Activated naive CD4-positive, alpha-beta T cell (primary cell): Measurements from ENCODE around the gene KLF16.

Experiments
- DNase-seq, 4 experiments: peaks; one replicate each; lab custom pipeline; 2025; lab: John Stamatoyannopoulos, UW

Gene KLF16

DNA sequence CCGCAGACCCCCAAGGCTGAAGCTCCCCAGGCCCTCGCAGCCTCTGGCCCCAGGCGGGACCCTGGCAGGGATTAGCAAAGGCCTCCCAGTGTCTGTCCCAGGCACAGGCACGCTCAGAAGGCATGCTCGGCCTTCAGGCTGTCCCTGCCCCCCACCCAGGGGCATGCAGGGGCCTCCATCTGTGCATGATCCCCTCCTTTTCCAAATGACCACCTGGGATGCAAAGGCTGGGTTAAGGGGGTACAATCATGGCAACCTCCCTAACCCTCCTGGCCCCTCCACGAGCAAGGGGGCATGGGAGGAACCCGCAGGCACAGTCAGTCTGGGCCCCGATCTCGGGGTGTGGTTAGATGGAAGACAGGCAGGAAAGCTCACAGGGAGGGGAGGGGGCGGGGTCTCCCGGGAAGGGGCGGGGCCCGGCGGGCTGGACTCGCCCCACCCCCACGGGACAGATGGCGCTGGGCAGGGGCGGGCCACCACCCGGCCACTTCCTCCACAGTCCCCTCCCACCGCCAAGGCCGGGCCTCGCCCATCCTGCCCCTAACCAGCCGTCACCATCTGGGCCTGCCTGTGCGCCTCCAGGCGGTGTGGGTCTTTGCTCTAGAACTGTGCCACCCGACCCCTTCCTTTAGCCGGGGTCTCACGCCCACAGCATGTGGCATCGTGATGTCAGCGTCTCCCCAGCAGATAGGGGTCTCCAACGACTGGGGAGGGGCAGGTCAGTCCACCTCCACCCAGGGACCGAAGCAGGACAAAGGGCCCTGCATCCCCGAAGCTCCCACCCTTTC, 8.1 kb downstream of the KLF16 start:
- peak in 2 of 4 experiments; percentile 69 to 75 for DNase-seq

GRCh38 chr19:1854542-1855039, 8.8 kb downstream of the KLF16 start:
- DNase-seq: no peak

DNA sequence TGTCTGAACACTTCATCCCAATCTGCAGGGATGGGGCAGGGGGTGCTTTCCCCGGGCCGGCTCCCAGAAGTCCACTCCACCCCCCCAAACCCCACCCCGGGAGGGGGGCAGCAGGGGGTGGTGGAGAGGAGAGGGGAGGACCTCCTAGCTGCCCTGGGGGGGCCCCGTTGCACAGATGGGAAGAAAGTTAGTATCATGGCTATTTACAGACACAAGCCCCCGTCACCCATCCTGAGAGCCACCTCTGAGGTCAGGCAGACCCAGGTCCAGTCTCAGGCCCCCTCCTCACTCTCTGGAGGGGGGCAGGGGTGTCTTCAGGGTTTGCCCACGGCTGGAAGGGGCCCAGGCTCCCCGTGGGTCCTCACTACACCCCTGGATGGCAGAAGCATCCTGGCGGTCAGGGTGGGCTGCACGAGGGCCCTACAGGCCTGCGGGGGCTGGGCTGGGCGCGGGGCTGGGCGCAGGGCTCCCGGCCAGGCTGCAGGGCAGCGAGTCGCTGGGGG, 9.3 kb downstream of the KLF16 start:
- DNase-seq: no peak

GRCh38 chr19:1853295-1854038, 9.9 kb downstream of the KLF16 start:
- peak; percentile 47 to 70 (median 54) for DNase-seq

DNA sequence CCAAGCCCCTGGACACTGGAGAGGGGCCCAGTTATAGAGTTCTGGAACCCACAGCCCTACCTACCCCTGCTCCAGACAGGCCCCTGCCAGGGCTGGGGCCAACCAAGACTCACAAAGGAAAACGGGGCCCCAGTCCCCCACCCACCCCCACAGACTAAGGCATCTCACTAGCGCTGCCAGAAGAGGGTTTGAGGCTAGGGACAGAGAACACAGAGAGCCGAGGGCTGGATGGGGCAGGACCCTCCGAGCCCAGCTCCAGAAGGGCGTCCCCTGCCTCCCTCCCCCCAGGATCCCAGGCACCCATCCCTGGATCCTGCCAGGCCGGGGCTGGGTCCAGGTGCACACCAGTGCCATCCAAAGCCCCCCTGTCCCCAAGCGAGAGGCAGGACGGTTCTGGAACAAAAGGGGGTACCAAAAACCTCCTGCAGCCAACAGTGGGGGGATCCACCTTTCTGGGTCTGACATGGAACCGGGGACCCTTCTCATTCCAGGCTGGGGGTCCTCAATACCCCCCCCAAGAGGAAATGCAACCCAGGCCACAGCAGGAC, 10.7 kb downstream of the KLF16 start:
- DNase-seq: no peak

DNA sequence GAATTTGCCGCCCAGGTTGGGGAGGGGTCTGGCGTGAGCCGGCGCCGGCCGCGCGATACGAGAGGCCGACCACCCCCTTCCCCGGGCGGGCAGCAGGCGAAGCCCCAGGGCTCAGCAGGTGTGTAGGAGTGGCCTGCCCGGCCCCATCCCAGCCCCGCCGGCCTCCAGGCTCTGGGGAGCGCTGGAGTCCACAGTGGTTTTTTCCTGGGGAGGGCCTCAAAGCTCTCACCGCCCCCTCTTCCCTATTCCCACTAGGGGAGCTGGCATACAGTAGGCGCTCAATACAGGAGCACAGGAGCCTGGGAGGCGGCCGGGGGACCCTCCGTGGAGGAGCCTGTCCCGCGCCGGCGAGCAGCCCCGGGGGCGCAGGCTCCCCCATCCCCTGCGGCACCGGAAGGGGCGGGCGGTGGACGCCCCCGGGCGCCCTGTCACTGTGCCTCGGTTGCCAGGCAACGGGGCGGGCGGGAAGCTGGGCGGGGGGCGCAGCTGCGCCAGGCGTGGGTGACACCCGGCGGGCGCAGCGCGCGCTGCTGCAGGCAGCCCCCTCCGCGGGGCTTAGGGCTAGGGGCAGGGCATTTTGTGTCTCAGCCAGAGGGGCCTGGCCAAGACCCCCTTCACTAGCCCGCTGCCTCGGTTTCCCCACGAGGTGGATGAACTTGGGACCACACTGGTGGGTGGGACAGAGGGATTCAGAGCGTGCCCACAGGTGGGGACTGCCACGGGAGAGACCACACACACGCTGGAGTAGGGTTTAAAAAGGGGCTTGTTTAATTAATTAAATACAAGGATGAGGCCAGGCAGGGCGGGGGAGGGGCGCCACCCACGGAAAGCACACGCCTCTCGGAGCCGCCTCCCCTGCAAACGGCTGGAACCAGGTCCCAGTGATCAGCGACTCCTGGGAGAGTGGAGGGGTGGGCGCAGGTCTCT, 11.5 kb downstream of the KLF16 start:
- DNase-seq: peak in 2 of 4 experiments; percentile 53 to 74

GRCh38 chr19:1850809-1851653, 12.3 kb downstream of the KLF16 start:
- no peak for DNase-seq

GRCh38 chr19:1849886-1850398, 13.4 kb downstream of the KLF16 start:
- DNase-seq: no peak

- no peak for DNase-seq
Measured at GRCh38 chr19:1849132-1849474, 14.3 kb downstream of the KLF16 start.

DNA sequence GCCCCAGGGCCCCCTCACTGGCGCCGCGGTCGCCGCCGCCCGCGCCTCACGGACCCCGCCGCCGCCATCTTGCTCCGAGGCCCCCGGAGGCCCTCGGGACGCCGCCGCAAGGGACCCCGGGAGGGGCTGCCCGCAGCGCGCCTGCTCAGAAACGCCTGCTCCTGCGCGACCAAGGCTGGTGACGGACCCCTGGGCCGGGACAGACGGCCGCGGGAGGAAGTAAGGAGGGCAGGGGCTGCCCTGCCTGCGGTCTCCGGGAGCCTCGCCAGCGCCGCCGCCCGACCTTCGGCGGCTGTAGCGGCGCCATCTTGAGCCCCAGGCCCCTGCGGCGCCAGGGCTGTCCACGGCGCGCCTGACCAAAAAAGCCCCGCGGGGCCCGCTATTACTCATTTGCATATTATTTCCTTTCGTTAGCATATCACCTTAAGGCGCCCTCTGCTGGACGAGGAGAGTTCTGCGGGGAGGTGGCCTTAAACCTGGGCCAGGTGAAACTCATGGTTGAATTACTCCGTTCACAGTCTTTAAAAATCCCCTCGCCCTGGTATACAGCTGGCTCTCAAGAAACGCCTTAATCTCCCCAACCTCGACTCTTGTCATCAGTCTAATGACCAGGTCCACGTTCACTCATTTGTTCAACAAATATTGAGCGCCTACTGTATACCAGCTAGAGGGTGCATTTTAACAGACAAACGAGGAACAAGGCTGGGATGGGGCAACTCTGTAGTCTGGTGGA, 14.8 kb downstream of the KLF16 start, which contains the start of gene REXO1:
Gene REXO1 (minus strand): TSS at position 85 of the 733 bp plus-strand sequence. CDS start 125 bp downstream, outside the sequence.
- DNase-seq: peak; percentile 96 to 98 (median 98)

- no peak for DNase-seq
Measured at GRCh38 chr19:1847684-1848398, 15.5 kb downstream of the KLF16 start.

DNA sequence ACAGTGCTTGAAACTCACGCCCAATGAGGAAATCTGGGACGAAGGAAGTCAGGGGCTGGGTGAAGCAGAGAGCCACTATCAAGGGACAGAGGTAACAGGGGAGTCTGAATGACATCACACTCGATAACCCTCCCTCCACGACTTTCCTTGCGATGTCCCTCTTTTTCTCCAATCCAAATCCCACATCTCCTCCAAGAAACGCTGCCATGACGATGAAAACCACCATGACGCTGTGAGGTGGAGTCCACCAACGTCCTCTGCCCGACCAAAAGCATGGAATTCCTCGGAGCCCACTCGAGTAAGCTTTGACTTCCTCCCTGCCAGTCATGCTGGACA, 16.1 kb downstream of the KLF16 start:
- DNase-seq: no peak

DNA sequence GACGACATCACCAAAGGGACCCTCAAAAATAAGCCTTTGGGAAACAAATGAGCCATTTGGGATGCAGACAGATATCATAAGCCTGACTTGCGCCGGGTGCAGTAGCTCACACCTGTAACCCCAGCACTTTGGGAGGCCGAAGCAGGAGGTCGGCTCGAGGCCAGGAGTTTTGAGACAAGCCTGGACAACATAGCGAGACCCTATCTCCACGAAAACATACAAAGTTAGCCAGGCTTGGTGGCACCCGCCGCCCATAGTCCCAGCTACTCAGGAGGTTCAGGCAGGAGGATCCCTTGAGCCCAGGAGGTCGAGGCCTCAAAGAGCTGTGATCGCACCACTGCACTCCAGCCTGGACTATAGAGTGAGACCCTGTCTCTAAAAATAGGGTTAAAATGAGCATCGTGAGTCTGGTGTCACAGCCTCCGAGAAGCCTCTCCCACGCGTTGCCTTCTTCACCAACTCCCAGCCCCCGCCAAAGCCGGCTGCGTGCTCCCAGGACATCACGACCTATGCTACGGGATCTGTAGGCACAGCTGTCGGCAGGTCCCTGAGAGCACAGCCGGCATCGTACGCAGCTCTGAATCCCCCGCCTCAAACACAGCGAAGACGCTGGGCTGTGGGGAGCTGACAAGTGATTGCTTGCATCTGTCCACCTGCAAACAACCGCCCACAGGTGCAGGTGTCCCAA, 16.7 kb downstream of the KLF16 start:
- DNase-seq: no peak

GRCh38 chr19:1845642-1846041, 17.7 kb downstream of the KLF16 start:
- DNase-seq: no peak

- DNase-seq: no peak
Measured at GRCh38 chr19:1845125-1845515, 18.3 kb downstream of the KLF16 start.

- DNase-seq: no peak
Measured at GRCh38 chr19:1844513-1845124, 18.8 kb downstream of the KLF16 start.

DNA sequence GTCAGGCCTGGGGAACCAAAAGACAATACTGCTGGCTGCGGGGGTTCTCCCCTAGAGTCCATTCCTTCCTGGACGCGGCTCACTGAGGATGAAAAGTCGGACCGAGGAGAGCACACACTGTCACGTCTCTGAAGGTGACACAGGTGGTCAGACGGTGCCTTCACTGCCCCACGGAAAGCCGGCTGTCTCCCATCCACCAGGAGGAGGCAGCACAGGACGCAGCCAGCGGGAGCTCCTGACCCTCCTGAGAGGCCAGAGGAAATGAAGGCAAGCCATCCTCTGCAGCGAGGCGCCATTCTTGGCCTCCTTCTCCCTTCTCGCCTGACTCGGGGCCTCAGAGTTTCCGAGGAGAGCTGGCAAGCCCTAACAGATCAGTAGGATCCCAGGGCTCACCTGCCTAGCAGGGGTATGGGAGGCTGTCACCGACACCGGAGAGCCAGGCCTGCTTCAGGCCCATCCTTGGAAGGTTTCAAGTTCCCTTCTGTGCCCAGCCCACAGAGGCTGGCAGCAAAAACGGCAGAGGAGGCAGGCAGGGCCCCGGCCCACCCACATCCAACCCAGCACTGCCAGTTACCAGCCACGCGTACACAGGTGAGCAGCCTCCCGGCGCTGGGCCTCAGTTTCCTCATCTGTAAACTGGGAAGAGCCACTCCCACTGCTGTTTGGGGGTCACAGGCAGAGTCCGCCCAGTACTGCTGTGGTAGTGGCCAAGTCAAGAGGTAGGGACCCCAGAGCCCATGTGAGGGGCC, 19.6 kb downstream of the KLF16 start:
- no peak for DNase-seq
